WTC11 (cell line): ENCODE measurements around the gene NSF. TPM values are rescaled to one million over a fixed set of nuclear protein-coding genes. Genes with fewer than 3 reads are reported as not detected.

ENCODE experiments used
- ATAC-seq: fragments of 200-7000 bp; cut with Tn5 transposase; 2 replicates; pipeline ENCODE4 v1.10.0; 2021; ENCODE audit warnings: mild to moderate bottlenecking, moderate library complexity
- CTCF ChIA-PET: fragments of 300-600 bp; sonication (Branson Sonifier 250); formaldehyde crosslinking; loops from one replicate; lab custom pipeline; 2021; ENCODE audit warnings: antibody characterized with exemption; lab: Charles Lee
- POLR2A ChIA-PET: fragments of 350-600 bp; sonication (Branson Sonifier 250); formaldehyde crosslinking; loops from one replicate; lab custom pipeline; 2021; ENCODE audit warnings: antibody characterized with exemption; lab: Charles Lee
- DNase-seq: peaks from one replicate; pipeline ENCODE4 v3.0.0; 2021; ENCODE audit warnings: low spot score
- H3K27ac Mint-ChIP-seq: 2 replicates; pipeline ENCODE4 v1.8.0; 2021; ENCODE audit warnings: mixed read lengths
- H3K27me3 Mint-ChIP-seq: 2 replicates; pipeline ENCODE4 v1.8.0; 2021; ENCODE audit warnings: low read depth, mild to moderate bottlenecking, moderate library complexity, mixed read lengths
- H3K36me3 Mint-ChIP-seq: 2 replicates; pipeline ENCODE4 v1.8.0; 2021; ENCODE audit warnings: mixed read lengths
- H3K4me1 Mint-ChIP-seq: 2 replicates; pipeline ENCODE4 v1.8.0; 2022; ENCODE audit warnings: mixed read lengths
- H3K4me3 Mint-ChIP-seq: 2 replicates; pipeline ENCODE4 v1.8.0; 2021; ENCODE audit warnings: mild to moderate bottlenecking, moderate library complexity, mixed read lengths
- H3K9me3 Mint-ChIP-seq: 2 replicates; pipeline ENCODE4 v1.8.0; 2021; ENCODE audit warnings: mixed read lengths
- CBFB ChIP-seq: sonication (generic); formaldehyde crosslinking; IDR thresholded peaks from 2 replicates; pipeline ENCODE4 v1.8.1; 2022; ENCODE audit warnings: mild to moderate bottlenecking, low read depth, missing genetic modification reagents
- CREM ChIP-seq: sonication (generic); formaldehyde crosslinking; IDR thresholded peaks from 2 replicates; pipeline ENCODE4 v1.8.1; 2022; ENCODE audit warnings: mild to moderate bottlenecking, missing genetic modification reagents, moderate library complexity
- CTCF ChIP-seq: fragments of 200-600 bp; IDR thresholded peaks from 2 replicates; pipeline ENCODE4 v1.8.0; 2022; ENCODE audit warnings: antibody characterized with exemption
- ERG ChIP-seq: fragments of 250-450 bp; sonication (Bioruptor Pico); IDR thresholded peaks from 2 replicates; pipeline ENCODE4 v1.8.0; 2021; ENCODE audit warnings: mild to moderate bottlenecking
- GRHL2 ChIP-seq: fragments of 250-450 bp; sonication (Bioruptor Pico); IDR thresholded peaks from 2 replicates; pipeline ENCODE4 v1.8.0; 2022; ENCODE audit warnings: mild to moderate bottlenecking, moderate library complexity; ENCODE audit not compliant: insufficient replicate concordance, severe bottlenecking
- HMGA2 ChIP-seq: fragments of 250-450 bp; sonication (Bioruptor Pico); IDR thresholded peaks from 2 replicates; pipeline ENCODE4 v1.4.0; 2021; ENCODE audit warnings: mild to moderate bottlenecking, moderate library complexity
- HMGXB4 ChIP-seq: sonication (generic); formaldehyde crosslinking; IDR thresholded peaks from 2 replicates; pipeline ENCODE4 v1.8.1; 2023; ENCODE audit warnings: mild to moderate bottlenecking, moderate library complexity, missing genetic modification reagents
- JUN ChIP-seq: sonication (generic); formaldehyde crosslinking; IDR thresholded peaks from 2 replicates; pipeline ENCODE4 v1.8.0; 2023; ENCODE audit warnings: mild to moderate bottlenecking, missing genetic modification reagents
- MAX ChIP-seq: sonication (generic); formaldehyde crosslinking; IDR thresholded peaks from 2 replicates; pipeline ENCODE4 v1.8.0; 2022; ENCODE audit warnings: mild to moderate bottlenecking, missing genetic modification reagents
- MLX ChIP-seq: sonication (generic); formaldehyde crosslinking; IDR thresholded peaks from 2 replicates; pipeline ENCODE4 v1.8.1; 2023; ENCODE audit warnings: mild to moderate bottlenecking, missing genetic modification reagents, moderate library complexity
- MYBL2 ChIP-seq: sonication (generic); formaldehyde crosslinking; IDR thresholded peaks from 2 replicates; pipeline ENCODE4 v1.8.1; 2023; ENCODE audit warnings: mild to moderate bottlenecking, moderate library complexity, missing genetic modification reagents
- NR1H2 ChIP-seq: sonication (generic); formaldehyde crosslinking; IDR thresholded peaks from 2 replicates; pipeline ENCODE4 v1.9.0; 2021; ENCODE audit warnings: mild to moderate bottlenecking, moderate library complexity, missing genetic modification reagents
- NR2C2 ChIP-seq: sonication (generic); formaldehyde crosslinking; IDR thresholded peaks from 2 replicates; pipeline ENCODE4 v1.8.0; 2022; ENCODE audit warnings: mild to moderate bottlenecking, missing genetic modification reagents
- OVOL2 ChIP-seq: fragments of 250-450 bp; sonication (Bioruptor Pico); IDR thresholded peaks from 2 replicates; pipeline ENCODE4 v1.9.0; 2021; ENCODE audit warnings: mild to moderate bottlenecking, borderline replicate concordance
- PRDM15 ChIP-seq: sonication (generic); formaldehyde crosslinking; IDR thresholded peaks from 2 replicates; pipeline ENCODE4 v1.8.0; 2022; ENCODE audit warnings: missing genetic modification reagents
- RORB ChIP-seq: fragments of 250-450 bp; sonication (Bioruptor Pico); IDR thresholded peaks from 2 replicates; pipeline ENCODE4 v1.9.0; 2021; ENCODE audit warnings: mild to moderate bottlenecking
- SP1 ChIP-seq: sonication (generic); formaldehyde crosslinking; conservative IDR thresholded peaks from 2 replicates; pipeline ENCODE4 v1.8.1; 2022; ENCODE audit warnings: missing genetic modification reagents
- TEAD1 ChIP-seq: sonication (generic); formaldehyde crosslinking; IDR thresholded peaks from 2 replicates; pipeline ENCODE4 v1.8.0; 2022; ENCODE audit warnings: mild to moderate bottlenecking, missing genetic modification reagents
- TP53 ChIP-seq: sonication (generic); formaldehyde crosslinking; IDR thresholded peaks from 2 replicates; pipeline ENCODE4 v1.8.1; 2023; ENCODE audit warnings: mild to moderate bottlenecking, missing genetic modification reagents
- ZNF219 ChIP-seq: sonication (generic); formaldehyde crosslinking; IDR thresholded peaks from 2 replicates; pipeline ENCODE4 v1.8.0; 2023; ENCODE audit warnings: missing genetic modification reagents, mild to moderate bottlenecking, borderline replicate concordance
- ZNF232 ChIP-seq: sonication (generic); formaldehyde crosslinking; IDR thresholded peaks from 2 replicates; pipeline ENCODE4 v1.8.0; 2022; ENCODE audit warnings: mild to moderate bottlenecking, missing genetic modification reagents
- ZNF423 ChIP-seq: fragments of 250-450 bp; sonication (Bioruptor Pico); IDR thresholded peaks from 2 replicates; pipeline ENCODE4 v2.1.2; 2022; ENCODE audit warnings: mild to moderate bottlenecking, moderate library complexity
- ZNF671 ChIP-seq: fragments of 250-450 bp; sonication (Bioruptor Pico); IDR thresholded peaks from 2 replicates; pipeline ENCODE4 v1.8.0; 2021; ENCODE audit warnings: mild to moderate bottlenecking
- total RNA-seq: library from RNA; stranded (reverse); gene quantifications from 3 replicates; pipeline ENCODE4 v1.2.3, GENCODE V29; 2021

NSF gene
- total RNA-seq, 1 experiment from 2014 or later: 23.0 TPM

GRCh38 chr17:46787478-46787877 is 197.0 kb downstream of the NSF start (continued):
- TF ChIP-seq ZNF232: no peak
- TF ChIP-seq HMGA2 (CRISPR knock-in tag): no peak
- no peak for TF ChIP-seq CREM (CRISPR knock-in tag)
- no peak for TF ChIP-seq JUN (CRISPR knock-in tag)
- no peak for TF ChIP-seq OVOL2 (CRISPR knock-in tag)

- ChIA-PET CTCF (interaction anchor here (0.7 kb wide), 1 partner anchor 761 kb away, joined by 3 read pairs; no protein-coding TSS in a partner anchor), POLR2A (no interaction called here)
- Mint-ChIP-seq H3K27me3 (peaks cover 45% of the 10 kb centered on the region), H3K4me1 (peaks cover 26% of the 10 kb centered on the region), H3K36me3 (peaks cover 13% of the 10 kb centered on the region), H3K9me3 (peaks cover 11% of the 10 kb centered on the region), H3K27ac (no peak overlapping the region), H3K4me3 (no peak overlapping the region)
- no peak for ATAC-seq
- no peak for TF ChIP-seq CBFB (CRISPR knock-in tag)
- no peak for TF ChIP-seq TEAD1 (CRISPR knock-in tag)
- TF ChIP-seq SP1 (CRISPR knock-in tag): no peak
- TF ChIP-seq MLX: no peak
- DNase-seq: no peak
These were observed 197.8 kb downstream of the NSF start for GRCh38 chr17:46788300-46788699.

GRCh38 chr17:46788796-46789195 is 198.3 kb downstream of the NSF start:
- no peak overlapping the region for H3K4me3 Mint-ChIP-seq
- POLR2A ChIA-PET: no interaction called here
- ATAC-seq (no peak), DNase-seq (no peak)
- H3K27ac Mint-ChIP-seq: peak overlapping the region; percentile 4; the same call in 1 of the 2 replicates
- peaks cover 11% of the 10 kb centered on the region for H3K9me3 Mint-ChIP-seq
- peaks cover 26% of the 10 kb centered on the region for H3K4me1 Mint-ChIP-seq
- H3K27me3 Mint-ChIP-seq: peaks cover 42% of the 10 kb centered on the region
- no peak for TF ChIP-seq CTCF
- TF ChIP-seq MYBL2 (CRISPR knock-in tag): no peak
- TF ChIP-seq ZNF423: peak; percentile 70
- TF ChIP-seq NR1H2 (CRISPR knock-in tag): no peak
- TF ChIP-seq TEAD1 (CRISPR knock-in tag): no peak
- TF ChIP-seq GRHL2: no peak
- TF ChIP-seq PRDM15 (CRISPR knock-in tag): no peak
- no peak for TF ChIP-seq ZNF219 (CRISPR knock-in tag)
- no peak for TF ChIP-seq RORB
- CTCF ChIA-PET: interaction anchor here (0.8 kb wide), 1 partner anchor 16 kb away, joined by 4 read pairs; no protein-coding TSS in a partner anchor
- H3K36me3 Mint-ChIP-seq: peaks cover 13% of the 10 kb centered on the region

GRCh38 chr17:46789610-46790009 is 199.1 kb downstream of the NSF start:
- ATAC-seq (no peak), DNase-seq (no peak)
- Mint-ChIP-seq H3K27ac (no peak overlapping the region), H3K27me3 (peaks cover 43% of the 10 kb centered on the region), H3K9me3 (peaks cover 11% of the 10 kb centered on the region), H3K36me3 (peaks cover 13% of the 10 kb centered on the region), H3K4me1 (peaks cover 26% of the 10 kb centered on the region), H3K4me3 (no peak overlapping the region)
- ChIA-PET CTCF (interaction anchor here (0.8 kb wide), 1 partner anchor 17 kb away, joined by 4 read pairs; no protein-coding TSS in a partner anchor), POLR2A (no interaction called here)
- TF ChIP-seq TP53 (CRISPR knock-in tag) (no peak), ERG (no peak), ZNF671 (CRISPR knock-in tag) (no peak), NR2C2 (CRISPR knock-in tag) (no peak), HMGXB4 (CRISPR knock-in tag) (no peak), ZNF423 (no peak), TEAD1 (CRISPR knock-in tag) (no peak), MAX (CRISPR knock-in tag) (no peak)
